Stimulated activated naive CD4-positive, alpha-beta T cell (primary cell): Measurements from ENCODE around the gene ABI3BP.

Experiments used
- DNase-seq, 6 experiments: peaks; one replicate each; lab custom pipeline; 2025; lab: John Stamatoyannopoulos, UW

ABI3BP gene

GRCh38 chr3:100941041-100941440, 52.2 kb downstream of the ABI3BP start:
- DNase-seq, result no peak

DNA sequence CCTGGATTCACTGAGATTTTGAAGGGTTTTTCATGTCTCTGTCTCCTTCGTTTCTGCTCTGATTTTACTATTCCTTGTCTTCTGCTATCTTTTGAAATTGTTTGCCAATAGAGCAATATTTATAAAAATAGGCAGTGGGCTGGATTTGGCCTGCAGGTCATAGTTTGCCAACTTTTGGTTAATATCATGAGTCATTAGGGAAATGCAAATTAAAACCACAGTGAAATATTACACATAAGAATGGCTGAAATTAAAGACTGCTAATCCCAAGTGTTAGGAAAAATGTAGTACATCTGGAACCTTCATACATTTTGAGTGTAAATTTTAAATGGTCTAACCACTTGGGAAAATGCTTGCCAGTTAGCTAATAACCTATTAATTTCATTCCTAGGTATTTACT, 56.3 kb downstream of the ABI3BP start:
- DNase-seq, result no peak

DNA sequence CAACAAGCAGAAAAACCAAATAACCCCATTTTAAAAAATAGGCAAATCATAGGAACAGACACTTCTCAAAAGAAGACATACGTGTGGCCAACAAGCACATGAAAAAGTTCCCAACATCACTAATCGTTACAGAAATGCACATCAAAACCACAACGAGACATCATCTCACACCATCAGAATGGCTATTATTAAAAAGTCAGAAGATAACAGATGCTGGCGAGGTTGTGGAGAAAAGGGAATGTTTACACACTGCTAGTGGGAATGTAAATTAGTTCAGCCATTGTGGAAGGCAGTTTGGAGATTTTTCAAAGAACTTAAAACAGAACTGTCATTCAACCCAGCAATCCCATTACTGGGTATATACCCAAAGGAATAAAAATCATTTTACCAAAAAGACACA, 60.7 kb downstream of the ABI3BP start:
- DNase-seq, result no peak

GRCh38 chr3:100928638-100929428, 64.4 kb downstream of the ABI3BP start:
- no peak for DNase-seq

DNA sequence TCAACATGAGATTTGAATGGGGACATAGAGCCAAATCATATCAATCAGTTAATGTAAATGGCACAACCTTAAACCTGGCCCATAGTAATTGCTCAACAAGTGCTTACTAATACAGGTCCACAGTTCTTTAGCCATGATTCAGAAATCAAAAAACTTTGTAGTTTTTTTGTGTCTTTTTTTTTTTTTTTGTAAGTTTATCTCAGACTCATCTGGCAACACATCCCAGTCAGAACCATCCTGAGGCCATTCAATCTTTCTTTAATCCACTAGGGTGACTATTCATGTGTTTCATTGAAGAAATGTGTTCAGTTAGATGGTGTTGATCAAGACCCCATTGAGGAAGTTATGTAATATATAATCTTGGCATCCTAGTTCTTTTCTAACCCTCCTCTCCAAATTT, 65.4 kb downstream of the ABI3BP start:
- no peak for DNase-seq

DNA sequence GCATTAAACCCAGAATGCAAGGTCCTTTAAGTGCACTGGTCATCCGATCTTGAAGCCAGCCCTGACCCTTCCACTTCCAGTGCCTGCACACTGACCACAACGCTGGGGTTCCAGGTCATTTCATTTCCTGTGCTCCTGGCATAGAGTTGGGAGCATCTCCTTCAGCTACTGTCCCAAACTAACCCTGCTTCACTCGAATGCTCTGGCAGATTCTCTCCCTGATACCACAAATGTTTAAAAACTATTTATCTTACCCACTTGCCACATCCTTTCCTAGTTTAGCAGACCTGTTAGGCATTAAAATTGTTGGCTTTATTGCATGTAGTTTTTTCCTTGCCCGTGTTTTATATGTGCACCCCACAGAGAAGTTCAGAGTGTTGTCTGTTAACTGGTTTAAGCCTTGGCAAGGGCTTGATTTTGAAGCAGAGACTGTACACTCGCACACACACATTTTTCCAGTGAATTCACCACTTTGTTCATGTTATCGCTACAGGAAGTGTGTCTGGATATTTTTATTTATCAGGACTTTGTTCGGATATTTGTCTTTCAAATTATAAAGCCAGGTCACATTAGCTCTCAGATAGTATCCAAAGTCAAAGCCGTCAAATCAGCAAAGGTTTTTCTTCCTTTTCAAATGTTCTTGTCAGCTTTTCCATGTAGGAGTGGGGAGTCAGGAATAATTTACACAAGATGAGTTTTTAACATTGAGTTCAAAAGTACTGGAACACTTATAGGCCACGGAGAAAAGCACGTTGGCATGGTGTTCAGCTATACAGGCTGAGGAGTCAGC, 77.3 kb downstream of the ABI3BP start:
- DNase-seq, result no peak

DNA sequence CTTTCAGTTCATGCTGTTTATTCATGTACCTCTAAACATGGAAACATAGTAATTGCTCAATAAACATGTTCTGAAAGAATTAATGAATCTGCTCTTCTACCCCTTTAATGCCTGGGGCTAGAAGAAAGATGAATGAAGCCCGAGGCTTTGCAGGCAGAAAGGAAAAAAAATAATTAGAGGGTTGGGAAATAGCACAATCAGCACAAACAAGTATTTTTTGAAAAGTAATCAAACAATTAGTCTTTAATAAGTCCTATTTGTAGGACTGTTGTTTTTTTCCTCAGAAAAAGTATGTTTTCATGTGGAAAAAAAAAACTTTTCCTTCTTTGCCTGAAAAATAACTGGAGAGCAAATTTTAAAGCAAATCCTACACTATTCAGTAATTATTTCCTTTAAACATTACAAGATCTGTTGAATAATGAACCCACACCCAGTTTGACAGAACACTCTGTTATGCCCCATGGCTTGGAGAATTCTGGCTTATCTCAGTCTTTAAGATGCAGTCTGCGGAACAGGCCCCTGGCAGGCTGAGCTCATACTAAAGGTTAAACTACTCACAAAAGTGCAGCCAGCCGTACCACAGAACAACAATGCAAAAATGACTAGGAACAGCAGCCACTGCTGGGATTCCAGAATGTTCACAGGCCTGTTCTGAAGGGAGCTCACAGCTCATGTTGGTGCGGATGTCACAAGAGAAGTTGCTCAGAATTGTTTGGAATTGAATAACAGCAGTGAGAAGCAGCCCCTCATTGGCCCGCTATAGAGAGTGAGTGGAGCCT, 79.2 kb downstream of the ABI3BP start:
- DNase-seq, result no peak

DNA sequence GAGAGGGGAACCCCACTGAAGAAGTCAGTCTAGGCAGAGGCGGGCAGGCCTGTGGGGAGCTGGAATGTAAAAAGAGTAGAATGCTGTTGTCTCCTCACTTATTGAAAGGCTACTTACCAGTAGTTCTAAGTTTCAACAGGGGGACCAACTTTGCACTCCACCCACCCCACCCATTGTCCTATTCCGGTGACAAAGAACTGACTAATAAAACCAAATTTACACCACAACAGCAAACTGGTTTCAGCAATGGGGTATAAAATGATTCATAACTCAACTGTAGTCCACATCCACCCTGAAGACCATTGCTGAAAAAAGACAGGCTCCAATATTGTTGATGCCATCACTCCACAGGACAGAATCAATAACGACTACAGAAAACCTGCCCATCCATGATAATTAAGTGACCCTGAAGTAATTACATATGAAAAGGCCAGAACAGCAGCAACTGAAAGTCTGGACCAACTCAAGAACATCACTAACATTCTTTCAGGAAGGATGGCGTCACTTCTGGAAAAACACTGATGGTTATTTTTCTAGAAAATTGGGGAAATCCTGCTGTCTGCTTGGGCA, 80.2 kb downstream of the ABI3BP start:
- DNase-seq, result no peak

- no peak for DNase-seq
Measured at GRCh38 chr3:100912571-100912970, 80.7 kb downstream of the ABI3BP start.

DNA sequence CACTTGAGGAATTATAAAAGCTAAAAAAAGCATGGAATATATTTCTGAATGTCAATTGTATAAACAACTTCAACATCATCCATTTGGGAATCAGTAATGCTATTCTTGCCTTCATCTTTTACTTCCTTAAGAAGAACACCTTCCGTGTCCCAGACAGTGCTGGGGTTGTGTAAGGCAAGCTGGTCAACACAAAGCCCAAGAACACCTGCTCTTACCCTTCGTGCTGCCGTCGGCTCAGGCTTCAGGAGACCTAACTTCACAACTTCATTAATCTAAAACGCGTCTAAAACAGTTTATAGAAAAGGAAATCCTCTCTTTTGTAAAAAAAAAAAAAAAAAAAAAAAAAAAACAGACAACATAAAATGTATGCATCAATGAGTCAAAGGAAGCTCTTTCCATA, 81.3 kb downstream of the ABI3BP start:
- DNase-seq, result no peak

DNA sequence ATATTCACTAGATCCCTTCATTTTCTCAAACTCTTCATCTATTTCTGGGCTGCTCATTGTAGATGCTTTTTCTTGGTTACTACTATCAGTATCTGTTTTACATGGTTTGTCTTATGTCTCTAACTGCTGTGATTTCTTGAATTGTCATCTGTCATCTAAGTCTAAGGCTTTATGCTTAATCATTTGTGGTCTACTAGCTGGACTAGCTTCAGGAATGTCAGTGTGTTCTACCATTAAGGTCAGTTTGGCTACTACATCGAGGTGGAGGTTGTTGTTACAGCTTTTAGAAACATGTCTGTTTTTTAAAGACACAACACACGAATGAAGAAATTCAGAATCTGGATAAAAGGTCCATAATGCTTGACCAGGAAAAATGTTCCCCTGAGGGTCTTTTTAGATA, 82.2 kb downstream of the ABI3BP start:
- DNase-seq, result no peak

DNA sequence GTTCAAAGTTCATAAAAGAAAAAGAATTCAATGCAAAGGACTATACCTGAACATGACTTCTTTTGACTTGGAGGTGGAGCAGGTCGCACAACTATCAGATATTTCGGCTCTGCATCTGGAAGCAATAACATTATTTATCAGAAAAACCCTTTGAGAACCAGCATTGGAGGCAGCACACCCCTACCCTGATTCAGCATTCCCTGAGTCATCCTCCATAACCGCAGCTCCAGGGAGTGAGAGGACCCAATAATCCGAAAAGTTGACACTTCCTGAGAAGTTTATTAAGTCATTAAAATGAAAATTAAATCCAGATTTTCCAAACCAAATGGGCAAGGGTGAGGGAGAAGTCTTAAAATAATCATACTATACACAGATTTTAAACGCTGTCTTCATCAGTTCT, 90.6 kb downstream of the ABI3BP start:
- DNase-seq, result no peak

DNA sequence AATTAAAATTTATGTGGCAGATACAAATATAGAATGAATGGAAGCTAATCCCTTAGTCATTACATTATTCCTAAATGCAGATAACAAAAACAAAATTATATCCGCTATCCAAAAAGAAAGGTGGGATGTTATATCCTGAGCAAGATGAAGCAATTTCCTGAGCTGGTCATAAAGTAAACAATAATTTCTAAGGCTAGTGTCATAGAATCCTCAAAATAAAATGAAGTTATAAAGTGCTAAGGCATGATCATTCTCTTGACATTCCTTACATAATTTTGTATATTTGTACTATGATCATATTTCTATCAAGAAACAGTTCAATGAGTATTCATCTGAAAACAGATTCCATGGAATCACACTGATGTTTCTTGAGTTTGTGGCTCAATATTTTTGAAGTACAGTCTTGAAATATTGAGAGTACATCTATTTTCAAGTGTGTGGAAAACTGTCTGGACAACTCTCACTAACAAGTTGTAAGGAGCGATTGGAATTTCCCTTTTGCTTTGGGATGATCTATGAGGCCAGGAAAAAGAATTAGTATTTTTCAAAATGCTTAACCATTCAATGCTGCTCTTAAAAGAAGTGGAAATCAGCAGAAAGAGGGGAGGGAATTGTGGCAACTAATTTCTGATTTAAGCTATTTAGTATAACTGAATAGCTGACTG, 92.4 kb downstream of the ABI3BP start:
- DNase-seq, result no peak

GRCh38 chr3:100899440-100900091, 93.7 kb downstream of the ABI3BP start:
- no peak for DNase-seq

DNA sequence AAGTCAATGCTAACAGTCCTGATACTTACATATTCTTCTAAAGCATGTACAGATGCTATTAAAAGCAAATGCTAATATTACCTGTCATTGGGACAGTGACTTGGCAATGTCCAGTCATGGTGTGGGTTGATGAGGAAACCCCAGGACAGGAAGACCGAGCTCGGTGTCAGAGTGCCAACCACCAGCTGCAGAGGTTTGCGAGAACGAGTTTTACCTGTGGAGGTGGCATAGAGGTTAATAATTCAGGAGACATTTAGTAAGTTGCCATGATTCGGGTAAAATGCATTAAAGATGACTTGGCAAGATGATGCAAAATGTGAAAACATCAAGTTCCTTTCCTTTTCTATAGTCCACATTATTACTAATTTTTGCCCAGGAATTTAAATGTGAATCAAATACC, 94.5 kb downstream of the ABI3BP start:
- no peak for DNase-seq

GRCh38 chr3:100896994-100897393, 96.2 kb downstream of the ABI3BP start:
- DNase-seq, result no peak

DNA sequence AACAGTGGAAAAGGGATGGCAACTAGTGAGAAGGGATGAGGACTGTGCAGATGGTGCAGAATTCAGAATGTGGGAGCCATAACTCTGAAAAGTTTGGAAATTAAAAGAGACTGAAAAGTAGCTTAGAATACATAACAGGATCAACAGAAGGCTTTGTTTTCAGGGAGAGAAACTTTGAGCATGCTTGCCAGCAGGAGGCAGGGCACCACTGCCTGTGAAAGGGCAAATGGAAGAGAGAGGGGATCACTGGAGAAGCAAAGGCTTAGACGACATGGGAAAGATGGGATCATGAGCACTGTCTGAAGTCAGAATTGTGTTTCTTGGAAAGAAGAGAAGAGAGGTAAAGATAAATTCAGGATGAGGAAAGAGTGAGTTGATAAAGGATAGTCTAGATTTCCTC, 99.6 kb downstream of the ABI3BP start:
- DNase-seq, result no peak

DNA sequence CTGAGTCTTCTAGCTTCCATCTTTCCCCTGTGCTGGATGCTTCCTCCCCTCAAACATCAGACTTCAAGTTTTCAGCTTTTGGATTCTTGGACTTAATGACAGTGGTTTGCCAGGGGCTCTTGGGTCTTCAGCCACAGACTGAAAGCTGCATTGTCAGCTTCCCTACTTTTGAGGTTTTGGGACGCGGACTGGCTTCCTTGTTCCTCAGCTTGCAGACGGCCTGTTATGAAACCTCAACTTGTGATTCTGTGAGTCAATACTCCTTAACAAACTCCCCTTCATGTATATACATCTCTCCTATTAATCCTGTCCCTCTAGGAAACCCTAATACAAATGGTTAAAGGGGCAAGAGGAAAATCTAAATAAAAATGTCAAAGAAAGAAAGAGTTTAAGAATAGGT, 100.1 kb downstream of the ABI3BP start:
- no peak for DNase-seq

DNA sequence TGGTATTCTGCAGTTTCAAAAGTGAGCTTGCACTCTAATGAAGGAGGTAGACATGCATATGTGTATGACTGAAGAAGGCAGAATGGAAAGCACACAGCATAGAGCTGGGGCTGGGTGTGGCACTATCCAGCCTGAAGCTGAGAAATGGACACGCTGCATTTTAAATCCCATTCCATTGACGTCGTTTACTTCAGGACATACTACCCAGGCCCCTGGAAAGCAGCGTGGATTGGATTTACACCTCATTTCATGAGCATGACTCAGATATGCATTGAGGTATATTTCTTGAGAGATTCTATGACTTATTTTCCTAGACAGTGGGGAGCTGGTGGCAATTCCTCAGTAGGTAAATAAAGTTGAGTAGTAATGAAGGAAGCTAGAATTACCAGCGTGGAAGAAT, 101.4 kb downstream of the ABI3BP start:
- no peak for DNase-seq

GRCh38 chr3:100891033-100891432, 102.2 kb downstream of the ABI3BP start:
- DNase-seq, result no peak

DNA sequence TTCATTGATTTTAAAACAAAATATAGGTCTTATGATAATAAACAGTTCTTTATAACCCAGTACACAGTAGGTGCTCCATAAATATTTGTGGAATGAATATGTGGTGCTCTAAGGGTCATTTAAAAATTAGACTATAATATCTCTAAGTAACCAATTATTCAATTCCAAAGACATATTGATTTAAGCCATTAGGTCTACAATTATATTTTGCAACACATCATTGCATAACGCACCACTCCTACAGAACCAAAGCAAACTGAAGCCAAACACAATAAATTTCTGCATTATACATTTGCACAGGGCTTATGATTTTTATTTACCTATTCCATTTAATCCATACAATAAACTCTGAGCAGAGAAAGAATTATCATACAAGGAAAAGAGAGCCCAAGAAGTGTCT, 104.3 kb downstream of the ABI3BP start:
- no peak for DNase-seq
